HG03280 (cell line): ENCODE measurements around the gene APLP1.
"Not testable (repeated sequence)": the region's sequence is repeated elsewhere in the genome, so short reads cannot be mapped to it uniquely, and the experiment has no call there.

ENCODE experiments used
- ATAC-seq: cut with Tn5 transposase; IDR thresholded peaks from one replicate; pipeline ENCODE4 v1.9.1; 2021; ENCODE audit warnings: mild to moderate bottlenecking, moderate library complexity; ENCODE audit not compliant: unreplicated experiment

APLP1 gene

GRCh38 chr19:35868172-35868822 lies at the start of gene APLP1:
Gene APLP1, plus strand, starts transcription at chr19:35868574. Its CDS starts 63 bp downstream, at chr19:35868637.
- no peak for ATAC-seq

- ATAC-seq, result no peak
These were observed 45.8 kb upstream of the APLP1 start for GRCh38 chr19:35822579-35822978.

GRCh38 chr19:35824150-35824549 lies 44.2 kb upstream of the APLP1 start:
- no peak for ATAC-seq

- ATAC-seq, result no peak
These were observed 39.6 kb upstream of the APLP1 start for GRCh38 chr19:35828692-35829301.

GRCh38 chr19:35830986-35831385 lies 37.4 kb upstream of the APLP1 start:
- ATAC-seq, result no peak

- ATAC-seq, result no peak
These were observed 36.3 kb upstream of the APLP1 start for GRCh38 chr19:35832054-35832453.

- no peak for ATAC-seq
These were observed 34.4 kb upstream of the APLP1 start for GRCh38 chr19:35833972-35834371.

- not testable (repeated sequence) for ATAC-seq
These were observed 32.3 kb upstream of the APLP1 start for GRCh38 chr19:35836096-35836495.

GRCh38 chr19:35841961-35842595 lies 26.3 kb upstream of the APLP1 start:
- no peak for ATAC-seq

- ATAC-seq, result no peak
These were observed 25.6 kb upstream of the APLP1 start for GRCh38 chr19:35842666-35843272.

GRCh38 chr19:35843676-35844481 lies 24.5 kb upstream of the APLP1 start:
- no peak for ATAC-seq

GRCh38 chr19:35844482-35845214 lies 23.7 kb upstream of the APLP1 start:
- no peak for ATAC-seq

- no peak for ATAC-seq
These were observed 22.9 kb upstream of the APLP1 start for GRCh38 chr19:35845215-35846037.

GRCh38 chr19:35846038-35846668 lies 22.2 kb upstream of the APLP1 start:
- ATAC-seq, result no peak

GRCh38 chr19:35847911-35848310 lies 20.5 kb upstream of the APLP1 start:
- no peak for ATAC-seq

GRCh38 chr19:35848486-35848885 lies 19.9 kb upstream of the APLP1 start:
- no peak for ATAC-seq

- no peak for ATAC-seq
These were observed 19.4 kb upstream of the APLP1 start for GRCh38 chr19:35848919-35849505.

GRCh38 chr19:35851213-35852028 lies 17.0 kb upstream of the APLP1 start:
- no peak for ATAC-seq
